Kidney (tissue), 14 donors: Measurements from ENCODE around the gene CRTAC1. TPM values are rescaled to one million over a fixed set of nuclear protein-coding genes. Genes with fewer than 3 reads are reported as not detected.

Source experiments
- DNase-seq, 5 donors: peaks; one replicate each; pipeline ENCODE4 v3.0.0-alpha.2; 2013 to 2020
- FAIRE-seq: peaks from 2 replicates; lab custom pipeline; 2012; peaks lifted over from hg19 to GRCh38; lab: Jason Lieb, UNC
- H3K27ac ChIP-seq, 2 donors: one replicate each; pipeline ENCODE4 v1.7.0; 2013; ENCODE audit warnings: low read depth in 2 of 2, low read length in 2 of 2, inconsistent platforms in 1 of 2
- H3K27me3 ChIP-seq: one replicate; pipeline ENCODE4 v1.7.1; 2013; ENCODE audit warnings: low read length, inconsistent platforms; ENCODE audit not compliant: control insufficient read depth, insufficient read depth
- H3K36me3 ChIP-seq, 3 donors: one replicate each; pipeline versions ENCODE4 v1.7.0 to v1.7.1; 2013; ENCODE audit warnings: low read length in 3 of 3, control low read depth in 1 of 3, inconsistent platforms in 1 of 3; ENCODE audit not compliant: insufficient read depth in 3 of 3, control insufficient read depth in 2 of 3
- H3K4me1 ChIP-seq, 3 donors: one replicate each; pipeline versions ENCODE4 v1.7.0 to v1.7.1; 2013; ENCODE audit warnings: low read length in 3 of 3, inconsistent platforms in 1 of 3, low read depth in 1 of 3; ENCODE audit not compliant: control insufficient read depth in 2 of 3, insufficient read depth in 2 of 3
- H3K4me3 ChIP-seq, 3 donors: one replicate each; pipeline versions ENCODE4 v1.7.0 to v1.8.1; 2013; ENCODE audit warnings: low read length in 3 of 3, control low read depth in 1 of 3, inconsistent platforms in 1 of 3
- H3K9ac ChIP-seq, 3 donors: one replicate each; pipeline versions ENCODE4 v1.7.0 to v1.7.1; 2013; ENCODE audit warnings: low read length in 3 of 3, control low read depth in 1 of 3, inconsistent platforms in 1 of 3
- H3K9me3 ChIP-seq, 3 donors: one replicate each; pipeline versions ENCODE4 v1.7.0 to v1.7.1; 2013; ENCODE audit warnings: low read length in 3 of 3, control low read depth in 1 of 3, inconsistent platforms in 1 of 3; ENCODE audit not compliant: control insufficient read depth in 2 of 3, insufficient read depth in 1 of 3
- CTCF ChIP-seq: IDR thresholded peaks from 3 replicates; pipeline ENCODE4 v1.5.1; 2012; ENCODE audit warnings: mild to moderate bottlenecking, moderate library complexity, borderline replicate concordance; ENCODE audit not compliant: insufficient read depth; ENCODE audit errors: extremely low read depth
- intact Hi-C: fragments of 100-400 bp; cut with DNase I; formaldehyde crosslinking; loops from one replicate; pipeline ENCODE4 v1.11.1; 2022
- polyA plus RNA-seq: library from polyadenylated mRNA; stranded (reverse); fragments of 350-450 nt; fragmentation: Illumina TruSeq; extraction: RNeasy Lipid Tissue Mini Kit (QIAGEN cat#74804); gene quantifications from one replicate; pipeline ENCODE4 v1.2.3, GENCODE V29; 2014; ENCODE audit warnings: low read depth, low replicate concordance; ENCODE audit not compliant: insufficient read depth
- total RNA-seq: library from RNA; stranded (reverse); fragmentation: NEBNext Ultra II Directional; extraction: Animal tissue kit (Norgen Biotek cat#: 25700); gene quantifications from one replicate; pipeline ENCODE4 v1.2.1, GENCODE V29; 2021
- donor health status: control.
- donor health status: control.
- donor health status: control.
- donor health status: control.
- donor health status: control.
- donor health status: DM: yes; HTN: yes; CAD: no.
- donor health status: Normal renal cell carcinoma (clear cell type).

The CRTAC1 gene
- total and polyA plus RNA-seq, 2 donors from 2014 or later: 6.1 to 7.2 TPM

GRCh38 chr10:97964748-97965147, 65.7 kb downstream of the CRTAC1 start:
- Histone ChIP-seq H3K27me3 (no peaks in the 10 kb centered on the region), H3K27ac (no peak overlapping the region), H3K9ac (no peak overlapping the region), H3K36me3 (no peaks in the 10 kb centered on the region), H3K4me3 (no peak overlapping the region), H3K9me3 (no peaks in the 10 kb centered on the region), H3K4me1 (no peaks in the 10 kb centered on the region)
- no peak for TF ChIP-seq CTCF
- intact Hi-C loops: no loop called here
- DNase-seq: no peak
- FAIRE-seq: no peak

GRCh38 chr10:97961945-97962344, 68.5 kb downstream of the CRTAC1 start:
- H3K36me3 ChIP-seq: no peaks in the 10 kb centered on the region
- no peak overlapping the region for H3K27ac ChIP-seq
- DNase-seq: no peak
- intact Hi-C loops: no loop called here
- H3K9me3 ChIP-seq: no peaks in the 10 kb centered on the region
- no peak overlapping the region for H3K4me3 ChIP-seq
- FAIRE-seq: no peak
- no peak overlapping the region for H3K9ac ChIP-seq
- H3K27me3 ChIP-seq: no peaks in the 10 kb centered on the region
- no peak for TF ChIP-seq CTCF
- no peaks in the 10 kb centered on the region for H3K4me1 ChIP-seq

- intact Hi-C loops: no loop called here
- Histone ChIP-seq H3K27me3 (no peaks in the 10 kb centered on the region), H3K36me3 (no peaks in the 10 kb centered on the region), H3K9me3 (no peaks in the 10 kb centered on the region), H3K4me1 (no peaks in the 10 kb centered on the region), H3K27ac (no peak overlapping the region), H3K4me3 (no peak overlapping the region), H3K9ac (no peak overlapping the region)
- FAIRE-seq: no peak
- DNase-seq: peak in 2 of 5 donors; percentile 16
- TF ChIP-seq CTCF: no peak
These were observed 70.0 kb downstream of the CRTAC1 start for GRCh38 chr10:97960269-97961056.
